ENCODE measurements around the gene TMEM131L.

The TMEM131L gene

GRCh38 chr4:153479101-153479500 lies 12.9 kb downstream of the TMEM131L start:
- DNase-seq (ENCODE audit: low read depth, low spot score), result no peak

- DNase-seq (ENCODE audit: low read depth, low spot score), result no peak
Observed at GRCh38 chr4:153480704-153481103, 14.5 kb downstream of the TMEM131L start.

GRCh38 chr4:153481478-153481877 lies 15.3 kb downstream of the TMEM131L start:
- DNase-seq (ENCODE audit: low read depth, low spot score), result no peak

GRCh38 chr4:153483432-153484418 lies 17.6 kb downstream of the TMEM131L start:
- DNase-seq (ENCODE audit: low read depth, low spot score), result no peak

- DNase-seq (ENCODE audit: low read depth, low spot score), result no peak
Observed at GRCh38 chr4:153485359-153485758, 19.2 kb downstream of the TMEM131L start.

- no peak for DNase-seq (ENCODE audit: low read depth, low spot score)
Observed at GRCh38 chr4:153485860-153486259, 19.7 kb downstream of the TMEM131L start.

- no peak for DNase-seq (ENCODE audit: low read depth, low spot score)
Observed at GRCh38 chr4:153486281-153487151, 20.4 kb downstream of the TMEM131L start.

- DNase-seq (ENCODE audit: low read depth, low spot score), result peak; percentile 57
Observed at GRCh38 chr4:153488006-153488891, 22.1 kb downstream of the TMEM131L start.

- no peak for DNase-seq (ENCODE audit: low read depth, low spot score)
Observed at GRCh38 chr4:153489856-153490558, 23.8 kb downstream of the TMEM131L start.

- no peak for DNase-seq (ENCODE audit: low read depth, low spot score)
Observed at GRCh38 chr4:153490985-153491483, 24.9 kb downstream of the TMEM131L start.

- DNase-seq (ENCODE audit: low read depth, low spot score), result no peak
Observed at GRCh38 chr4:153494562-153494961, 28.4 kb downstream of the TMEM131L start.

GRCh38 chr4:153495480-153496193 lies 29.5 kb downstream of the TMEM131L start:
- no peak for DNase-seq (ENCODE audit: low read depth, low spot score)

GRCh38 chr4:153497091-153497531 lies 31.0 kb downstream of the TMEM131L start:
- DNase-seq (ENCODE audit: low read depth, low spot score), result no peak

GRCh38 chr4:153497988-153498967 lies 32.1 kb downstream of the TMEM131L start:
- DNase-seq (ENCODE audit: low read depth, low spot score), result no peak

- DNase-seq (ENCODE audit: low read depth, low spot score), result no peak
Observed at GRCh38 chr4:153499005-153499404, 32.8 kb downstream of the TMEM131L start.

- DNase-seq (ENCODE audit: low read depth, low spot score), result no peak
Observed at GRCh38 chr4:153501578-153501977, 35.4 kb downstream of the TMEM131L start.

- DNase-seq (ENCODE audit: low read depth, low spot score), result no peak
Observed at GRCh38 chr4:153502584-153502983, 36.4 kb downstream of the TMEM131L start.

Data from activated CD4-positive, CD25-positive, alpha-beta regulatory T cell treated with anti-CD3 and anti-CD28 coated beads, Interleukin-2, amount 50 U/mL, for 16 hours (primary cell).